ENCODE data around the gene OOSP1.
"Not testable (repeated sequence)": the region's sequence is repeated elsewhere in the genome, so short reads cannot be mapped to it uniquely, and the experiment has no call there.

Gene OOSP1, protein sequence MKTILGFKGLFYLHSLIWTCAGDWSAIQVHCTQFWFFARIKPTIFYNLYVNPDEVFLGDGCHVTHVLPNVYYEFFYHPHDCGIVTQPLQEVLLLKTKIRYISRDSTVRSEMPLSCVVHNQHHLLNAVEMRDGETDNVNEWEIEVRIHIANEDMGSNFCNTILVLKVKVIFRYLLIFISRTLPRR

GRCh38 chr11:59938132-59938531 lies at the start of gene OOSP1:
TSS of gene OOSP1 (plus strand) at chr11:59938432. CDS start at chr11:59938455, 23 bp downstream.
- DNase-seq, result no peak

- DNase-seq, result no peak
These were observed 46.5 kb upstream of the OOSP1 start for GRCh38 chr11:59891781-59892181.

- no peak for DNase-seq
These were observed 43.6 kb upstream of the OOSP1 start for GRCh38 chr11:59894616-59895015.

GRCh38 chr11:59898046-59898445 lies 40.2 kb upstream of the OOSP1 start:
- DNase-seq, result no peak

DNA sequence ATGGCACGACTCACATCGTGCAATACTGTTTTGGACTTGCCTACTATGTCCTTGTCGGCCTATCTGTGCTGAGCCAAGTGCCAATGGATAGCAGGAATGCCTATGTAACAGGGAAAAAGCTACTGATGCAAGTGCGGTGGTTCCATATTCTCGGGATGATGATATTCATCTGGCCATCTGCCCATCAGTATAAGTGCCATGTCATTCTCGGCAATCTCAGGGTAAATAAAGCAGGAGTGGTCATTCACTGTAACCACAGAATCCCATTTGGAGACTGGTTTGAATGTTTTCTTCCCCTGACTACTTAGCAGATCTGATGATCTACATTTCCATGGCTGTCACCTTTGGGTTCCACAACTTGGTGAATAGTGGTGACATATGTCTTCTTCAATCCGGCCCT lies 39.6 kb upstream of the OOSP1 start:
- no peak for DNase-seq

- no peak for DNase-seq
These were observed 38.7 kb upstream of the OOSP1 start for GRCh38 chr11:59899532-59899931.

DNA sequence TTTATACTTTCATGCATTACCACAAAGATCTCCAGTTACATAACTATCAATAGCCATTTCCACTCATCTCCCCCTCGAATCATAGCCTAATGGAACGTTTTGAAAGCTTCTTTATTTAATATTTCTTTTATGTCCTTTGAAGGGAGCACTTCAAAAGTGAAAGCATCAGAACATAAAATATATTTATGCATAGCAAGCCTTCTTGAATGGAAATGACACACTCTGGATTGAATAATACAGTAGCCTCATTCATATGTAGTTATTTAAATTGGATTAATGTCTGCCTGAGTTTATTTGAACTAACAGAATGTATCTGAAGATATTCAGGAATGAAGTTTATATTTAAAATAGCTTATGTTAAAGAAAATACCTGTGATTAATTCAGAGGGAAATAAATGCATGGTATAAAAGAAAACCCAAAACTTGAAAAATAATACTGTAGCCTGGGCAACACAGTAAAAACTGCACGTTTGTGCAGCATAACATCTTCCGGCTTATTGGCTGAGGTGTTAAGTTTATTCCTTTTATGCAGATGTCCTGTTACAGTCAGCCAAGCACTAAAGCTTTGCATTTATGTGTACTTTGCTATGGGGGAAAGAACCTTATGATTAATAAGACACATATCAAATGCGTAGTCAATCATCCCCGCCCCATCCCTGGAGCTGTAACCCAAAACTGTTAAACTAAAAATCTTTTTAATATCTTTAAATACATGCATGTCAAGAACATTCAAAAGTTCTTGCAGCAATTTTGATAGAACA lies 37.7 kb upstream of the OOSP1 start:
- DNase-seq, result no peak

GRCh38 chr11:59901306-59901705 lies 36.9 kb upstream of the OOSP1 start:
- DNase-seq, result no peak

DNA sequence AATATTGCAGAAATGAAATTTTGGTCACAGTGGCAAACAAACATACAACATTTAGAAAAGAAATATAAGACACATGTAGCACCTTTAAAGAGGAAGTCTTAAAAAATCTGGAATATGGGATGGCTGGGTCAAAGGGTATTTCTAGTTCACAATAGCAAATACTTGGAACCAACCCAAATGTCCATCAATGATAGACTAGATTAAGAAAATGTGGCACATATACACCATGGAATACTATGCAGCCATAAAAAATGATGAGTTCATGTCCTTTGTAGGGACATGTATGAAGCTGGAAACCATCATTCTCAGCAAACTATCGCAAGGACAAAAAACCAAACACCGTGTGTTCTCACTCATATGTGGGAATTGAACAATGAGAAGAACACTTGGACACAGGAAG lies 34.7 kb upstream of the OOSP1 start:
- not testable (repeated sequence) for DNase-seq

- no peak for DNase-seq
These were observed 19.8 kb upstream of the OOSP1 start for GRCh38 chr11:59918480-59918879.

DNA sequence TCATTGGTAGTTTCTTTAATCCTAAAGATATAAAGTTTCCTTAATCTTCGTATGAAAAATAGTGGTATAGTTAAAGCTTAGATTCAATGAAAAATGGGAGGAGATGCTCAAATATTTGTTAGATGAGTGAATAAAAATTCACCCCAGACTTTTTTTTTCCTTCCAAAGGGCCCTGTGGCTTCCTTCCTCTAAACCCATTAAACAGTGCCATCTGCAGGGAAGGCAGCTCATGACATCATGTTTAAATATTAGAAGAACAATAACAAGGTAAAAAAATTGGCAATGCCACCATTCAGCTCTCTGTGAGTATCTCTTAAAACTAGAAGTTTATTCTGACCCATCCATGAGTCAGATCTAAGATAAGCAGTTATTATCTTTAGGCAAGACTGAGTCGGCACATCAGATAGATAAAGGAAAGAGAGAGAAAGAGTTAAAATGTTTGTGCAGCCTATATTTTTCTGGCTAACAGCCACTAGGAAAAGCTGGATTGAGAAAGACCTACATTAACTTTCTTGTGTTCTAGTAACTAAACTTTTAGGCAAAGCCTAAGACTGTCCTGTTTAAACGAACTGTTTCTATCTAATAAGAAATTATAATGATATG lies 19.1 kb upstream of the OOSP1 start:
- DNase-seq, result peak; percentile 1

DNA sequence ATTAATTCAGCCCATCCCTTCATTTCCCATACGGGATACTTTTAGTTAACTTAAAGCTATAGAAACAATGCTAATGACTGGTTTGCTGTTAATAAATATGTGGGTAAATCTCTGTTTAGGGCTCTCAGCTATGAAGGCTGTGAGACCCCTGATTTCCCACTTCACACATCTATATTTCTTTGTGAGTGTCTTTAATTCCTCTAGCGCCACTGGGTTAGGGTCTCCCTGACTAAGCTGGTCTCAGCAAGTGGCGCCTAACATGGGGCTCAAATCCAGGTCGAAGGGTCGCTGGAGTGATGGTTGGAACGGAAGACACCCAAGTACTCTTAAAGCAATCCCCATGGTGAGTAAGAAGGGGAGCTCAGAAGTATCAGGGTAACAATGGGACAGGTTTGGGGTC lies 14.4 kb upstream of the OOSP1 start:
- no peak for DNase-seq

GRCh38 chr11:59931688-59932087 lies 6.5 kb upstream of the OOSP1 start:
- no peak for DNase-seq

DNA sequence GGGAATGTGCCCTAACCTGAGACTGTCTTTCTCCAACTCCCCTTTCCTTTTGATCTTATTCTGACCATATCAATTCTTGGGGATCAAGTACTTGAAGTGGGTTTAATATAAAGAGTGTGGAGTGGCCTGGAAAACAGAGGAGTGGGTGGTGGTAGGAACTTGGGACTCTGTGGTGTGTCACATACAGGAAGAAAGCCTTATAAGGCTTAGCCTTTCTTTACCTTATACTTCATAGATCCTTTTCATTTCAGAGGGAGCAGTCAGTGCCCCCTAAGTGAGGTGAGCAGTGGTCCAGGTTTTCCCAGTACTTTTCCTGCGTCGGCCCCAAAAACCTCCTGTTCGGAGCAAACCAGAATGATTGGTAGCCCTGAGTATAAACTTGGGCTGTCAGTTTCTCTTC lies 486 bp downstream of the OOSP1 start:
- DNase-seq, result no peak

GRCh38 chr11:59939482-59939881 lies 1.2 kb downstream of the OOSP1 start:
- no peak for DNase-seq

DNA sequence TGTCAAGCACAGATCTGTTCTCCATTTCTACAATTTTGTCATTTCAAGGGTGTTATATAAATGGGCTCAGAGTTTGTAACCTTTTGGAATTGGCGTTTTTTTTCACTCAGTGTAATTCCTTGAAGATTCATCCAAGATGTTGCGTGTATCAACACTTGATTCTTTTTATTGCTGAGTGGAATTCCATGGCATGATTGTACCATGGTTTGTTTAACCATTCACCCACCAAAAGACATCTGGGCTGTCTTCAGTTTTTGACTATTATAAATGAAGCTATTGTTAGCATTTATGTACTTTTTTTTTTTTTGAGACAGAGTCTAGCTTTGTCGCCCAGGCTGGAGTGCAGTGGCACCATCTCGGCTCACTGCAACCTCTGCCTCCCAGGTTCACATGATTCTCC lies 2.9 kb downstream of the OOSP1 start:
- DNase-seq, result no peak

GRCh38 chr11:59943997-59944714 lies 5.9 kb downstream of the OOSP1 start:
- DNase-seq, result no peak

DNA sequence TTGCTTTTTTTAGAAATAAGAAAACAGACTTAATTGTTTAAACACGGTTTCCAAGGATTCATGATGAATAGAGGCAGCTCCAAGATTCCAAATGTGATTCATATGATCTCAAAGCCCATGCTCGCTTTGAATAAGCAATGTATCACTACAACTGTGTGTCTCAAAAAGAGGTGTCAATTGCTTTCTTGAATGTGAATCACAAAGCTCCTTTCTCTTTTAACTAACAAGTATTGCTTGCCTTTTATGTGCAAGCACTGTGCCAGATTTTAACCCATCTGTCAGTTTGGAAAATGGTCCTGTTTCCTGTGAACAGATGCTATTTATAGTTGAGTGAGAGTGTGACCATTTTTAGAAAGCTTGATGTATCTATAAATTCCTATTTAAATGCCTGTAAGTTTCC lies 6.5 kb downstream of the OOSP1 start:
- DNase-seq, result no peak

DNA sequence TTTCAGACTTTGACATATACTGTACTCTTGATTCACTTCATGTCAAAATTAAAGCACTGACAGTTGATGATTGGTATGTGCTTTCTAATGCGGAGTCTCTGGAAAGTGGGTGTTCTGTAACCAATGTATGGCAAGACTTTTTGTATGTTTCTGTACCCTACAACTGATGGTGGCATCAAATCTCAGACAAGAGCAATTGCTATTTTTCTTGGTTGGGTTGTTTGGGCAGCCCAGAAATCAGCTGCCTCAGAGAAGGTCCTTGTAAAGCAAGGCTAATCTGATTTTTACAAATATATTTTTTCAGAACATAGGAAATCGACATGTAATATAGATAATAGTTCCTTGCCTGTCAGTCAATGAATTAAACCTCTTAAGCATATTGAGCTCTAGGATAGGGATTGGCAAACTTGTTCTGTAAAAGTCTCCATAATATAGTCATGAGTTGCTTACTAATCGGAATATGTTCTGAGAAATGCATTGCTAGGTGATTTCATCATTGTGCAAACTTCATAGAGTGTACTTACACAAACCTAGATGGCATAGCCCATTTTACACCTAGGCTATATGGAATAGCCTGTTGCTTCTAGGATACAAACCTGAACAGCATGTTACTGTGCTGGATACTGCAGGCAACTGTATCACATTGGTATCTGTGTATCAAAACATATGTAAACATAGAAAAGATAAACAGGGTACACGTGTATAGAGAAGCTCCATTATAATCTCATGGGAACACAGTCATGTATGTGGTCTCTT lies 15.4 kb downstream of the OOSP1 start:
- no peak for DNase-seq

- DNase-seq, result no peak
These were observed 16.1 kb downstream of the OOSP1 start for GRCh38 chr11:59954219-59954847.

GRCh38 chr11:59957094-59957493 lies 18.9 kb downstream of the OOSP1 start:
- no peak for DNase-seq

Measured in NCI-H1105 treated with DMSO at 0.1 percent for 48 hours (cell line).